Lower leg skin (tissue), 4 donors: ENCODE measurements around the gene POLR3E. TPM values are rescaled to one million over a fixed set of nuclear protein-coding genes. Genes with fewer than 3 reads are reported as not detected.

Experiments used
- DNase-seq, 2 donors: peaks; one replicate each; pipeline ENCODE4 v3.0.0-alpha.2; 2019; ENCODE audit warnings: low spot score in 2 of 2
- H3K4me3 ChIP-seq: fragments of 200-600 bp; sonication (generic); 2 replicates; pipeline ENCODE4 v1.5.1; 2017; ENCODE audit warnings: mild to moderate bottlenecking, low read depth; ENCODE audit not compliant: poor library complexity, severe bottlenecking
- POLR2A ChIP-seq, 2 donors: fragments of 450-650 bp; IDR thresholded peaks; one replicate each; pipeline ENCODE4 v1.6.1; 2016 to 2017; ENCODE audit warnings: antibody characterized with exemption in 2 of 2, mild to moderate bottlenecking in 1 of 2, moderate library complexity in 1 of 2
- WGBS, 2 donors: methylation state at CpG; one replicate each; pipeline ENCODE4 v1.1.5; 2018; 5-methylcytosine and 5-hydroxymethylcytosine counted together
- intact Hi-C: fragments of 100-400 bp; cut with DNase I; formaldehyde crosslinking; loops from one replicate; pipeline ENCODE4 v1.15.0; 2023; ENCODE audit warnings: low total_unique reads
- total RNA-seq, 4 donors: library from RNA; depleted of rRNA; stranded (reverse); fragments of >200 nt; gene quantifications; one replicate each; pipeline ENCODE4 v1.1.0, GENCODE V29; 2016
- TF ChIP-seq, protein P1 (sequence below), 3 donors: fragments of 450-650 bp; IDR thresholded peaks; one replicate each; pipeline ENCODE4 v1.5.1; 2016; ENCODE audit warnings: antibody characterized with exemption in 3 of 3, mild to moderate bottlenecking in 3 of 3, moderate library complexity in 2 of 3

POLR3E gene
- total RNA-seq, 4 donors from 2014 or later: 64.7 to 74.0 (median 71.4) TPM

DNA sequence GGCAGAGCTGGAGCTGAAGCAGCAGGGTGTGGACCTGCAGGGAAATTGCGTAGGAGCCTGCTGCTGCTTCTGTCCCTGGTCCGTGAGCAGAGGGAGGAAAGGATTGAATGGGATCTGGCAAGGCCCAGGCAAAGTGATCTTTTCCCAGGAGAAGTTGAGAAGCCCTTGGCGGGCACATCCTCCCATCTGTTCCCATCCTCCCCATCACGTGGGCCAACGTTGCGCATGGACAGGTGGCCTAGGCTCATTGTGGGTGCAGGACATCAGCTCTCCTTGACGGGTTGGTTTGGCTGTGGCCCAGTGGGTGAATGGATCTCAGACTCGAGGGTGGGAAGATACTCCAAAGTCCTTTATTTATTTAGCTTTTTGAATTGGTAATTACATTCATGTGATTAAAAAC is 29.4 kb upstream of the POLR3E start:
- no peak for DNase-seq
- H3K4me3 ChIP-seq: no peak overlapping the region
- TF ChIP-seq POLR2A (IDR thresholded peaks at IDR 0.05): no peak
- intact Hi-C loops: no loop called here
- WGBS, 2 donors: 85% methylated on average over 8 of the region's 8 CpGs

DNA sequence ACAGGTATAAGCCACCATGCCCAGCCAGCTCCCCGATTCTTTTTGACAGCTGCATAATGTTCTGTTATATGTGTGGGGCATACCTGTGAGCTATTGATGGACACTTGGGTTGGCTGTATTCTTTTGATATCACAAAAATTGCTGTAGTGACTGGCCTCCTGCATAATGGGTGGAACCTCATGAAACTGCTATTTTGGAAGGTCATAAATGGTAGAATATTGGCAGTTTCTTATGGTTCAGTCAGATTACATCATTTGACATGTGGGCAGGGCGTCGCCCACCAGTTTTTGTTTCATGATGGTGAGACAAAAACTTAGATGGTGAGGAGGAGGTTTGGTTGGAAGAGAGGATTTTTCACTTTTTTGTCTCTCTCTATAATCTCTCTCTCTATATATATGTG is 26.7 kb upstream of the POLR3E start:
- TF ChIP-seq POLR2A (IDR thresholded peaks at IDR 0.05): no peak
- TF ChIP-seq, protein P1, sequence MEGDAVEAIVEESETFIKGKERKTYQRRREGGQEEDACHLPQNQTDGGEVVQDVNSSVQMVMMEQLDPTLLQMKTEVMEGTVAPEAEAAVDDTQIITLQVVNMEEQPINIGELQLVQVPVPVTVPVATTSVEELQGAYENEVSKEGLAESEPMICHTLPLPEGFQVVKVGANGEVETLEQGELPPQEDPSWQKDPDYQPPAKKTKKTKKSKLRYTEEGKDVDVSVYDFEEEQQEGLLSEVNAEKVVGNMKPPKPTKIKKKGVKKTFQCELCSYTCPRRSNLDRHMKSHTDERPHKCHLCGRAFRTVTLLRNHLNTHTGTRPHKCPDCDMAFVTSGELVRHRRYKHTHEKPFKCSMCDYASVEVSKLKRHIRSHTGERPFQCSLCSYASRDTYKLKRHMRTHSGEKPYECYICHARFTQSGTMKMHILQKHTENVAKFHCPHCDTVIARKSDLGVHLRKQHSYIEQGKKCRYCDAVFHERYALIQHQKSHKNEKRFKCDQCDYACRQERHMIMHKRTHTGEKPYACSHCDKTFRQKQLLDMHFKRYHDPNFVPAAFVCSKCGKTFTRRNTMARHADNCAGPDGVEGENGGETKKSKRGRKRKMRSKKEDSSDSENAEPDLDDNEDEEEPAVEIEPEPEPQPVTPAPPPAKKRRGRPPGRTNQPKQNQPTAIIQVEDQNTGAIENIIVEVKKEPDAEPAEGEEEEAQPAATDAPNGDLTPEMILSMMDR (IDR thresholded peaks at IDR 0.05): no peak
- 77 to 78% methylated on average over 3 of the region's 3 CpGs for WGBS, 2 donors
- intact Hi-C loops: no loop called here
- H3K4me3 ChIP-seq: no peak overlapping the region
- DNase-seq: no peak

DNA sequence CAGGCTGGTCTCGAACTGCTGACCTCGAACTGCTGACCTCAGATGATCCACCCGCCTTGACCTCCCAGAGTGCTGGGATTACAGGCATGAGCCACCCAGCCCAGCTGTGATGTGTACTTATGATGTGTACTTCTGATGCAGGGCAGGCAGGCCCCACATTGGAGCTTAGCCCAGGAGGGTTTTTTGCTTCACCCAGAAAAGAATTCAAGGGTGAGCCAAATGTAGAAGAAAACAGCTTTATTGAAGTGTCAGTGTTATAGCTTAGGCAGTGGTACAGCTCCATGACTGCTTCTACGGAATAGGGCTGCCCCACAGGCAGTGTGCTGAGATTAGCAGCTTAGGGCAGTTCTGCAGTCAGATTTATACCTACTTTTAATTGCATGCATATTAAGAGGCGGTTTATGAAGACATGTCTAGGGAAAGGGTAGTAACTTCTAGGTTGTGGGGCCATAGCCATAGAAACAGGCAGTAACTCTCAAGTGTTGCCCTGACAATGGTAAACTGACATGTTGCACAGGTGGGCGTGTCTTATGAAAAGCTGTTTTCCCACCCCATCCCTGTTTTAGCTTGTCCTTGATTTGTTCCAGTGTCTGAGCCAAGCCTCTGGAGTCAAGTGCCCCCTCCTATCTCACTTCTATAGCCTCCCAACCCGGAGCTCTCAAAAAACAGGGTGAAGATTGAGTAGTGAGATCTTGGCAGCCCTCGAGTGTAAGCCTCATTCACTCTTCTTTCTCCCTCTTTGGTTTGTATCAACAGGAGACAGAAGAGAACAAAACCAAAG is 24.1 kb upstream of the POLR3E start:
- intact Hi-C loops: no loop called here
- DNase-seq: no peak
- TF ChIP-seq, protein P1 (IDR thresholded peaks at IDR 0.05): no peak
- TF ChIP-seq POLR2A (IDR thresholded peaks at IDR 0.05): no peak
- WGBS, 2 donors: 49 to 73% methylated on average over 8 of the region's 8 CpGs
- H3K4me3 ChIP-seq: no peak overlapping the region

DNA sequence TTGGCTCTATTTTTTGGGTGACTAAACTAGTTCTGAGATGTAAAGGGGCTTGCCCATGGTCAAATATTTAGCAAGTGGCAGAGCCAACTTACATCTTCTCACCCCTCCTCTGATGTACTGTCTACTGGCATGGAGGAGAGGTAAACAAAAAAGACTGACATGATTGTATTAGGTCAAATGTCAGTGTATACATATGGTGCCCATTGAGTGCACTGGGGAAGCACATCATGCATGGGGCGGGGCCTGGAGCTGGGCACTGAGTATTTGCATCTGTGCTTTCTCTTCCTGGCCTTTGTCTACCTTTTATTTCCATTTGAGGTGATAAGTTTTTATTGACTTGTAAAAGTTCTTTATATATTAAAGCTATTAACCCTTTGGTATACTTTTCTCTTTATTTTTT is 22.3 kb upstream of the POLR3E start:
- H3K4me3 ChIP-seq: no peak overlapping the region
- 97 to 100% methylated on average over 1 of the region's 1 CpG for WGBS, 2 donors
- DNase-seq: no peak
- intact Hi-C loops: no loop called here
- TF ChIP-seq, protein P1 (IDR thresholded peaks at IDR 0.05): no peak
- no peak for TF ChIP-seq POLR2A (IDR thresholded peaks at IDR 0.05)

DNA sequence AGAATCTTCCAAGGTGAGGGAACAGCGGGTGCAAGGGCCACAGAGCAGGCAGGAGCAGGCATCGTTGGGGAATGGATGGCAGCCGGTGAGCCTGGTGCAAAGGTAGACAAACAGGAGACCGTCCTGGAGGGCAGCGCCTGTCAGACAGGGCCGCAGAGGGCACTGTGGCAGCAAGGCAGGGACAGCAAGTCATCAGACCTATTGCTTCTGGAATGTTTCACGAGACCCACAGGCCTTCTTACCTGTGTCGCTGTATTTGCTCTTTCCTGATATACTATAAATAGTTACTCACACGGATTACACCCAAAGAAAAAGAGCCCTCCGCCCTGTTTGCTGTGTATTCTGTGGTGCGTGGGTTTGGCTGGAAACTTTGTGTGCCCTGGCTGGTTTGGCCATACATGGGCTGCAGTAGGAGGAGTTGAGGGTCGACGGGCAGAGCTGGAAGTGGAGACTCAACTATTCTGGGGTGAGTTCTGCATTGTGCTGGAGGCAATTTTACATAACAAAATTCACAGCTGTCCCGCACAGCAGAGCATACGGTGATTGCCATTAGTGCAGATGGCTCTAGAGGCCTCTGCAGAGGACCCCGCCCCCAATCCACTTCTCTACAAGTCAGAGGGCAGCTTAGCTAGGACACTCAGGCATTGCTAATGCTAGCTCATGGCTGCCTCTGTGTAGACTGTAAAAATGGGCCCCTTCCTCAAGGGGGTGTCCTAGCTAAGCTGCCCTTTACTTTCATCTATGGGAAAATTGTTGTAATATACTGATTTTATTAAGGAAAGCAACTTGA is 18.6 kb upstream of the POLR3E start:
- TF ChIP-seq, protein P1 (IDR thresholded peaks at IDR 0.05): no peak
- no peak for TF ChIP-seq POLR2A (IDR thresholded peaks at IDR 0.05)
- intact Hi-C loops: no loop called here
- no peak for DNase-seq
- H3K4me3 ChIP-seq: no peak overlapping the region
- WGBS, 2 donors: 76 to 85% methylated on average over 16 of the region's 16 CpGs

DNA sequence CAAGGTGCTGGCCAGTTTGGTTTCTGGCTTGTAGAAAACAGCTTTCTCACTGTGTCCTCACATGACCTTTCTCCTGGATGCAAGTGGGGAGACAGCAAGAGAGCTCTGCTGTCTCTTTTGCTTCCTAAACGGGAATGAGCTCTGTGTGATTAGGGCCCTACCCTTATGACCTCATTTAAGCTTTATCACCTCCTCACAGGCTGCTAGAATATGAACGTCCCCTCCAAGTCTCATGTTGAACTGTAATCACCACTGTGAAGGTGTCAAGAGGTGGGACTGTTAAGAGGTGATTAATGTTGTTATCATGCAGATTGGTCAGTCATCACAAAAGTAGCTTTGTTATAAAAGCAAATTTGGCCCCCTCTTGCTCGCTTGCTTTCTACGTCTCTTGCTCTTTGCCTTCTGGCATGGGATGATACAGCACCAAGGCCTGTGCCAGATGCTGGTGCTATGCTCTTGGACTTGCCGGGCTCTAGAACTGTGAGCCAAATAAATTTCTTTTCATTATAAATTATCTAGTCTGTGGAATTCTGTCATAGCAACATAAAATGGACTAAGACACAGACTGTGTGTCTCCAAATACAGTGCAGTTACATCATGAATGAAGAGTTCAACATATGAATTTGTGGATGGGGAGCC is 14.8 kb upstream of the POLR3E start:
- DNase-seq: no peak
- intact Hi-C loops: loop anchor here (10.0 kb wide), 1 partner anchor 68 kb away; no protein-coding TSS in a partner anchor
- WGBS, 2 donors: 82 to 83% methylated on average over 5 of the region's 5 CpGs
- H3K4me3 ChIP-seq: no peak overlapping the region
- no peak for TF ChIP-seq POLR2A (IDR thresholded peaks at IDR 0.05)
- TF ChIP-seq, protein P1 (IDR thresholded peaks at IDR 0.05): no peak
